ENCODE measurements around the gene LAMA2. TPM values are rescaled to one million over a fixed set of nuclear protein-coding genes. Genes with fewer than 3 reads are reported as not detected.

Gene LAMA2
- polyA plus RNA-seq, 3 donors = not detected

- H3K9me3 Mint-ChIP-seq = peaks cover 0 to 1% (median 0%) of the 10 kb centered on the region in 7 donors
- H3K36me3 ChIP-seq (replicated peaks in 1 of 2; ENCODE audit: control insufficient read depth in 1 of 2, insufficient read depth in 2 of 2, low read length in 2 of 2) = no peaks in the 10 kb centered on the region
- no peaks in the 10 kb centered on the region for H3K27me3 Mint-ChIP-seq (ENCODE audit: low read depth in 3 of 3)
- H3K4me3 Mint-ChIP-seq = no peak overlapping the region
- no peaks in the 10 kb centered on the region for H3K9me3 ChIP-seq (replicated peaks in 1 of 2; ENCODE audit: control insufficient read depth in 1 of 2, insufficient read depth in 1 of 2, low read length in 2 of 2)
- H3K4me1 ChIP-seq (ENCODE audit: control insufficient read depth in 1 of 2, insufficient read depth in 2 of 2, low read length in 2 of 2) = no peaks in the 10 kb centered on the region
- H3K9ac ChIP-seq (ENCODE audit: insufficient read depth, low read length, poor library complexity, severe bottlenecking) = no peak overlapping the region
- H4K20me1 ChIP-seq (ENCODE audit: insufficient read depth, low read length) = no peaks in the 10 kb centered on the region
- H3K79me2 ChIP-seq (ENCODE audit: insufficient read depth, low read length) = no peaks in the 10 kb centered on the region
- no peaks in the 10 kb centered on the region for H3K4me1 Mint-ChIP-seq
- no peak overlapping the region for H3K4me2 ChIP-seq (replicated peaks; ENCODE audit: extremely low read depth, low read length, poor library complexity, severe bottlenecking)
- no peak overlapping the region for H2AFZ ChIP-seq (ENCODE audit: insufficient read depth, low read depth, low read length, poor library complexity, severe bottlenecking)
- no peaks in the 10 kb centered on the region for H3K36me3 Mint-ChIP-seq
- intact Hi-C loops (cut with micrococcal nuclease) = no loop called here
- no peak overlapping the region for H3K4me3 ChIP-seq (replicated peaks in 1 of 3; ENCODE audit: low read depth in 2 of 3, low read length in 3 of 3)
- no peak for TF ChIP-seq CTCF (IDR thresholded peaks at IDR 0.05)
- no peaks in the 10 kb centered on the region for H3K27me3 ChIP-seq (ENCODE audit: control insufficient read depth in 2 of 2, insufficient read depth in 2 of 2, low read length in 2 of 2)
- no peak overlapping the region for H3K27ac Mint-ChIP-seq
- no CpG with 5 or more reads among the region's 1 CpG for WGBS (ENCODE audit: insufficient coverage)
- DNase-seq = no peak
- no peak overlapping the region for H3K27ac ChIP-seq (ENCODE audit: low read depth in 1 of 2, low read length in 2 of 2)
Observed at GRCh38 chr6:129110690-129111343, 227.9 kb downstream of the LAMA2 start.

- H3K36me3 Mint-ChIP-seq = no peaks in the 10 kb centered on the region
- no peak overlapping the region for H3K27ac Mint-ChIP-seq
- H3K9ac ChIP-seq (ENCODE audit: insufficient read depth, low read length, poor library complexity, severe bottlenecking) = no peak overlapping the region
- intact Hi-C loops (cut with micrococcal nuclease) = no loop called here
- WGBS (ENCODE audit: insufficient coverage) = no CpG with 5 or more reads among the region's 1 CpG
- DNase-seq = no peak
- TF ChIP-seq CTCF (IDR thresholded peaks at IDR 0.05) = no peak
- no peaks in the 10 kb centered on the region for H4K20me1 ChIP-seq (ENCODE audit: insufficient read depth, low read length)
- H3K9me3 Mint-ChIP-seq = peaks cover 0 to 1% (median 0%) of the 10 kb centered on the region in 7 donors
- no peak overlapping the region for H3K4me3 Mint-ChIP-seq
- no peaks in the 10 kb centered on the region for H3K4me1 Mint-ChIP-seq
- H3K4me1 ChIP-seq (ENCODE audit: control insufficient read depth in 1 of 2, insufficient read depth in 2 of 2, low read length in 2 of 2) = no peaks in the 10 kb centered on the region
- no peaks in the 10 kb centered on the region for H3K79me2 ChIP-seq (ENCODE audit: insufficient read depth, low read length)
- no peaks in the 10 kb centered on the region for H3K27me3 ChIP-seq (ENCODE audit: control insufficient read depth in 2 of 2, insufficient read depth in 2 of 2, low read length in 2 of 2)
- H3K27ac ChIP-seq (ENCODE audit: low read depth in 1 of 2, low read length in 2 of 2) = no peak overlapping the region
- H3K4me3 ChIP-seq (replicated peaks in 1 of 3; ENCODE audit: low read depth in 2 of 3, low read length in 3 of 3) = no peak overlapping the region
- no peaks in the 10 kb centered on the region for H3K36me3 ChIP-seq (replicated peaks in 1 of 2; ENCODE audit: control insufficient read depth in 1 of 2, insufficient read depth in 2 of 2, low read length in 2 of 2)
- H3K4me2 ChIP-seq (replicated peaks; ENCODE audit: extremely low read depth, low read length, poor library complexity, severe bottlenecking) = no peak overlapping the region
- no peaks in the 10 kb centered on the region for H3K27me3 Mint-ChIP-seq (ENCODE audit: low read depth in 3 of 3)
- H2AFZ ChIP-seq (ENCODE audit: insufficient read depth, low read depth, low read length, poor library complexity, severe bottlenecking) = no peak overlapping the region
- no peaks in the 10 kb centered on the region for H3K9me3 ChIP-seq (replicated peaks in 1 of 2; ENCODE audit: control insufficient read depth in 1 of 2, insufficient read depth in 1 of 2, low read length in 2 of 2)
Observed at GRCh38 chr6:129111346-129111745, 228.4 kb downstream of the LAMA2 start.
